IMR-90 (cell line): ENCODE measurements around the gene COPZ2. TPM values are rescaled to one million over a fixed set of nuclear protein-coding genes. Genes with fewer than 3 reads are reported as not detected.

Experiments used
- ATAC-seq: fragments of 200-7000 bp; cut with Tn5 transposase; 2 replicates; pipeline ENCODE4 v1.9.1; 2020; ENCODE audit warnings: low read depth, mild to moderate bottlenecking, moderate library complexity
- BruUV-seq: library from RNA; stranded (reverse); fragments of 400-500 nt; replicated peaks from 2 replicates; lab custom pipeline; 2021; lab: Mats Ljungman, UMichigan
- CTCF ChIA-PET: fragments of 300-600 bp; formaldehyde crosslinking; extraction: SDS; loops from one replicate; lab custom pipeline; 2021; ENCODE audit warnings: antibody characterized with exemption; lab: Yijun Ruan, JAX
- POLR2A ChIA-PET: fragments of 300-600 bp; sonication (Branson Sonifier 250); formaldehyde crosslinking; loops from one replicate; lab custom pipeline; 2022; ENCODE audit warnings: antibody characterized with exemption; ENCODE audit not compliant: unreplicated experiment; lab: Charles Lee
- DNase-seq: peaks from one replicate; pipeline ENCODE4 v3.0.0; 2013
- H2AFZ ChIP-seq: replicated peaks from 2 replicates; pipeline ENCODE3; 2013; ENCODE audit warnings: low read length, mild to moderate bottlenecking; ENCODE audit not compliant: poor library complexity
- H2AK5ac ChIP-seq: 2 replicates; pipeline ENCODE4 v1.6.1; 2013; ENCODE audit warnings: low read depth, low read length, inconsistent platforms
- H2AK9ac ChIP-seq: replicated peaks from 2 replicates; pipeline ENCODE3; 2013; ENCODE audit warnings: mild to moderate bottlenecking, low read depth, low read length, moderate library complexity; ENCODE audit not compliant: poor library complexity
- H2BK120ac ChIP-seq: 2 replicates; pipeline ENCODE4 v1.6.1; 2013; ENCODE audit warnings: low read depth, low read length, inconsistent platforms
- H2BK15ac ChIP-seq: 3 replicates; pipeline ENCODE4 v1.6.1; 2013; ENCODE audit warnings: low read depth, low read length, inconsistent platforms
- H2BK20ac ChIP-seq: 2 replicates; pipeline ENCODE4 v1.6.1; 2013; ENCODE audit warnings: low read depth, mild to moderate bottlenecking, inconsistent platforms, low read length, moderate library complexity
- H2BK5ac ChIP-seq: 2 replicates; pipeline ENCODE4 v1.6.1; 2013; ENCODE audit warnings: mild to moderate bottlenecking, low read depth, low read length, inconsistent platforms; ENCODE audit not compliant: poor library complexity, severe bottlenecking
- H3K14ac ChIP-seq: replicated peaks from 2 replicates; pipeline ENCODE4 v1.6.1; 2013; ENCODE audit warnings: low read depth, low read length, inconsistent platforms
- H3K18ac ChIP-seq: 2 replicates; pipeline ENCODE4 v1.6.1; 2013; ENCODE audit warnings: low read depth, low read length, control low read depth
- H3K23ac ChIP-seq: 2 replicates; pipeline ENCODE4 v1.6.1; 2013; ENCODE audit warnings: low read depth, low read length, inconsistent platforms
- H3K27ac ChIP-seq: 2 replicates; pipeline ENCODE4 v1.5.1; 2013; ENCODE audit warnings: mild to moderate bottlenecking, control low read depth, low read length; ENCODE audit not compliant: insufficient read depth
- H3K27me3 ChIP-seq: 2 replicates; pipeline ENCODE4 v1.6.1; 2013; ENCODE audit warnings: low read length; ENCODE audit not compliant: control insufficient read depth, insufficient read depth
- H3K36me3 ChIP-seq: 2 replicates; pipeline ENCODE4 v1.6.1; 2013; ENCODE audit warnings: low read length, mixed read lengths; ENCODE audit not compliant: control insufficient read depth, insufficient read depth
- H3K4ac ChIP-seq: 2 replicates; pipeline ENCODE4 v1.6.1; 2013; ENCODE audit warnings: low read depth, low read length, inconsistent platforms
- H3K4me1 ChIP-seq: 2 replicates; pipeline ENCODE4 v1.6.1; 2013; ENCODE audit warnings: low read length, mixed read lengths; ENCODE audit not compliant: control insufficient read depth, insufficient read depth
- H3K4me2 ChIP-seq: 2 replicates; pipeline ENCODE4 v1.6.1; 2013; ENCODE audit warnings: low read depth, mild to moderate bottlenecking, control low read depth, low read length, moderate library complexity
- H3K4me3 ChIP-seq: 2 replicates; pipeline ENCODE4 v1.5.1; 2013; ENCODE audit warnings: low read depth, mild to moderate bottlenecking, control low read depth, low read length, moderate library complexity; ENCODE audit not compliant: insufficient read depth
- H3K56ac ChIP-seq: 2 replicates; pipeline ENCODE4 v1.6.1; 2013; ENCODE audit warnings: low read length, inconsistent platforms; ENCODE audit not compliant: insufficient read depth; ENCODE audit errors: extremely low read depth
- H3K79me1 ChIP-seq, 2 experiments: 2 replicates each; pipeline ENCODE4 v1.6.1; 2013; ENCODE audit warnings: low read length in 2 of 2, inconsistent platforms in 1 of 2, low read depth in 1 of 2
- H3K9ac ChIP-seq: 2 replicates; pipeline ENCODE4 v1.6.1; 2013; ENCODE audit warnings: low read depth, low read length, control low read depth
- H3K9me1 ChIP-seq: 2 replicates; pipeline ENCODE4 v1.6.1; 2013; ENCODE audit warnings: low read length, inconsistent platforms; ENCODE audit not compliant: insufficient read depth
- H3K9me3 ChIP-seq: 2 replicates; pipeline ENCODE4 v1.6.1; 2013; ENCODE audit warnings: low read length; ENCODE audit not compliant: control insufficient read depth, insufficient read depth
- H4K20me1 ChIP-seq: 2 replicates; pipeline ENCODE4 v1.6.1; 2013; ENCODE audit warnings: low read length, inconsistent platforms; ENCODE audit not compliant: insufficient read depth
- H4K5ac ChIP-seq: 2 replicates; pipeline ENCODE4 v1.6.1; 2013; ENCODE audit warnings: mild to moderate bottlenecking, low read depth, low read length, control low read depth
- H4K8ac ChIP-seq, 2 experiments: 2 replicates each; pipeline ENCODE4 v1.6.1; 2013; ENCODE audit warnings: low read depth in 2 of 2, low read length in 2 of 2, control low read depth in 1 of 2, inconsistent platforms in 1 of 2
- H4K91ac ChIP-seq: 2 replicates; pipeline ENCODE4 v1.6.1; 2013; ENCODE audit warnings: low read depth, low read length, inconsistent platforms; ENCODE audit not compliant: insufficient read depth
- CEBPB ChIP-seq: IDR thresholded peaks from 2 replicates; pipeline ENCODE4 v1.6.1; 2012; ENCODE audit warnings: low read depth, low read length, improper control_type of control experiment
- CHD1 ChIP-seq: IDR thresholded peaks from 2 replicates; pipeline ENCODE4 v1.6.1; 2012; ENCODE audit warnings: low read depth, low read length, improper control_type of control experiment
- CTCF ChIP-seq: conservative IDR thresholded peaks from 2 replicates; pipeline ENCODE4 v1.5.1; 2012; ENCODE audit warnings: mild to moderate bottlenecking, low read depth, low read length, improper control_type of control experiment
- ELK1 ChIP-seq: fragments of 150-350 bp; IDR thresholded peaks from 2 replicates; pipeline ENCODE4 v1.6.1; 2016; ENCODE audit warnings: low read depth, mild to moderate bottlenecking, low read length, moderate library complexity, borderline replicate concordance
- FOS ChIP-seq: fragments of 150-350 bp; IDR thresholded peaks from 2 replicates; pipeline ENCODE4 v1.6.1; 2016; ENCODE audit warnings: low read depth, low read length
- MAFK ChIP-seq: IDR thresholded peaks from 2 replicates; pipeline ENCODE4 v1.6.1; 2012; ENCODE audit warnings: low read depth, low read length, improper control_type of control experiment
- MAZ ChIP-seq: IDR thresholded peaks from 2 replicates; pipeline ENCODE4 v1.6.1; 2012; ENCODE audit warnings: low read depth, mild to moderate bottlenecking, low read length, improper control_type of control experiment, moderate library complexity, borderline replicate concordance
- MXI1 ChIP-seq: IDR thresholded peaks from 2 replicates; pipeline ENCODE4 v1.6.1; 2012; ENCODE audit warnings: low read depth, mild to moderate bottlenecking, low read length, moderate library complexity, borderline replicate concordance
- NFE2L2 ChIP-seq: fragments of 150-350 bp; IDR thresholded peaks from 2 replicates; pipeline ENCODE4 v1.6.1; 2016; ENCODE audit warnings: low read depth, mild to moderate bottlenecking, low read length
- POLR2A ChIP-seq: IDR thresholded peaks from 2 replicates; pipeline ENCODE4 v1.6.1; 2012; ENCODE audit warnings: mild to moderate bottlenecking, low read depth, low read length
- RAD21 ChIP-seq: IDR thresholded peaks from 2 replicates; pipeline ENCODE4 v1.6.1; 2012; ENCODE audit warnings: low read length, improper control_type of control experiment
- RCOR1 ChIP-seq: IDR thresholded peaks from 2 replicates; pipeline ENCODE4 v1.6.1; 2012; ENCODE audit warnings: mild to moderate bottlenecking, low read length, improper control_type of control experiment; ENCODE audit not compliant: insufficient replicate concordance
- RFX5 ChIP-seq: IDR thresholded peaks from 2 replicates; pipeline ENCODE4 v1.8.0; 2012; ENCODE audit warnings: low read depth, mild to moderate bottlenecking, low read length, moderate library complexity
- SMC3 ChIP-seq: fragments of 150-350 bp; IDR thresholded peaks from 2 replicates; pipeline ENCODE4 v1.6.1; 2016; ENCODE audit warnings: low read depth, mild to moderate bottlenecking, antibody characterized with exemption, low read length, moderate library complexity
- USF2 ChIP-seq: fragments of 150-350 bp; IDR thresholded peaks from 2 replicates; pipeline ENCODE4 v1.6.1; 2017; ENCODE audit warnings: mild to moderate bottlenecking, antibody characterized with exemption, low read length, low read depth
- WGBS, 2 experiments: methylation state at CpG; one replicate each; pipeline versions ENCODE4 v1.1.5 to v1.1.7; 2013; ENCODE audit warnings: missing lambda C conversion rate in 2 of 2; ENCODE audit not compliant: insufficient read length in 1 of 2; ENCODE audit errors: extremely low coverage in 2 of 2; 5-methylcytosine and 5-hydroxymethylcytosine counted together
- dilution Hi-C: fragments of 300-500 bp; cut with HindIII; formaldehyde crosslinking; loops from one replicate; pipeline ENCODE4 v1.14.3; 2018; ENCODE audit warnings: low sequenced_read_pairs; ENCODE audit not compliant: unreplicated experiment
- in situ Hi-C: fragments of 300-500 bp; cut with MboI; formaldehyde crosslinking; loops from 3 replicates; pipeline ENCODE4 v1.14.3; 2019; ENCODE audit warnings: low sequenced_read_pairs, inconsistent platforms, mixed read lengths
- intact Hi-C: fragments of 100-400 bp; cut with micrococcal nuclease; formaldehyde crosslinking; loops from 2 replicates; pipeline ENCODE4 v1.10.0; 2022
- polyA plus RNA-seq, 3 experiments: library from polyadenylated mRNA; depleted of rRNA; stranded (reverse); fragments of >200 nt; gene quantifications; 2 replicates each; pipeline ENCODE4 v1.2.3, GENCODE V29; 2012; ENCODE audit warnings: low replicate concordance in 1 of 3
- total RNA-seq: library from RNA; depleted of rRNA; stranded (reverse); fragments of >200 nt; gene quantifications from 2 replicates; pipeline ENCODE4 v1.2.3, GENCODE V29; 2012

The COPZ2 gene
- total and polyA plus RNA-seq, 2 of the 4 experiments (the other 2 are of a cell fraction) = 41.0 to 86.1 TPM

- dilution Hi-C loops (no loop called here), intact Hi-C loops (no loop called here), in situ Hi-C loops (no loop called here)
- H3K79me1 ChIP-seq = peaks cover 25 to 83% of the 10 kb centered on the region in 2 experiments
- H2AK9ac ChIP-seq = peak overlapping the region; percentile 18
- peaks cover 71% of the 10 kb centered on the region for H3K36me3 ChIP-seq
- no peak overlapping the region for H3K18ac ChIP-seq
- TF ChIP-seq MAFK (no peak), MXI1 (no peak), FOS (no peak), MAZ (no peak), CHD1 (no peak), ELK1 (no peak), NFE2L2 (no peak), USF2 (no peak), SMC3 (no peak), RCOR1 (no peak), CEBPB (no peak), RAD21 (no peak), RFX5 (no peak), CTCF (no peak), POLR2A (no peak)
- DNase-seq = no peak
- H3K4me1 ChIP-seq = peaks cover 8% of the 10 kb centered on the region
- H2AFZ ChIP-seq = no peak overlapping the region
- H3K23ac ChIP-seq = peak overlapping the region; percentile 40; the same call in 1 of the 2 replicates
- no peak overlapping the region for H3K4me2 ChIP-seq
- H3K27me3 ChIP-seq = no peaks in the 10 kb centered on the region
- ChIA-PET POLR2A (no interaction called here), CTCF (no interaction called here)
- H3K9ac ChIP-seq = no peak overlapping the region
- H2AK5ac ChIP-seq = no peak overlapping the region
- no peak overlapping the region for H3K4ac ChIP-seq
- no CpG with 5 or more reads among the region's 7 CpGs for WGBS, 2 experiments
- H3K4me3 ChIP-seq = no peak overlapping the region
- H2BK15ac ChIP-seq = no peak overlapping the region
- H3K14ac ChIP-seq = no peak overlapping the region
- H3K9me1 ChIP-seq = peaks cover 19% of the 10 kb centered on the region
- no TSS peak for BruUV-seq
- peak overlapping the region in 1 of 2 experiments; percentile 39; a peak in 1 of 4 replicates for H4K8ac ChIP-seq
- H2BK20ac ChIP-seq = no peak overlapping the region
- H4K20me1 ChIP-seq = peaks cover 9% of the 10 kb centered on the region
- no peak overlapping the region for H2BK120ac ChIP-seq
- ATAC-seq = no peak
- H4K5ac ChIP-seq = no peak overlapping the region
- no peak overlapping the region for H3K27ac ChIP-seq
- H3K9me3 ChIP-seq = no peaks in the 10 kb centered on the region
- no peak overlapping the region for H4K91ac ChIP-seq
- no peak overlapping the region for H3K56ac ChIP-seq
- no peak overlapping the region for H2BK5ac ChIP-seq
Observed at GRCh38 chr17:48060249-48060648, 22.7 kb upstream of the COPZ2 start.
